Measurements from ENCODE around the gene SLC7A14.

DNA sequence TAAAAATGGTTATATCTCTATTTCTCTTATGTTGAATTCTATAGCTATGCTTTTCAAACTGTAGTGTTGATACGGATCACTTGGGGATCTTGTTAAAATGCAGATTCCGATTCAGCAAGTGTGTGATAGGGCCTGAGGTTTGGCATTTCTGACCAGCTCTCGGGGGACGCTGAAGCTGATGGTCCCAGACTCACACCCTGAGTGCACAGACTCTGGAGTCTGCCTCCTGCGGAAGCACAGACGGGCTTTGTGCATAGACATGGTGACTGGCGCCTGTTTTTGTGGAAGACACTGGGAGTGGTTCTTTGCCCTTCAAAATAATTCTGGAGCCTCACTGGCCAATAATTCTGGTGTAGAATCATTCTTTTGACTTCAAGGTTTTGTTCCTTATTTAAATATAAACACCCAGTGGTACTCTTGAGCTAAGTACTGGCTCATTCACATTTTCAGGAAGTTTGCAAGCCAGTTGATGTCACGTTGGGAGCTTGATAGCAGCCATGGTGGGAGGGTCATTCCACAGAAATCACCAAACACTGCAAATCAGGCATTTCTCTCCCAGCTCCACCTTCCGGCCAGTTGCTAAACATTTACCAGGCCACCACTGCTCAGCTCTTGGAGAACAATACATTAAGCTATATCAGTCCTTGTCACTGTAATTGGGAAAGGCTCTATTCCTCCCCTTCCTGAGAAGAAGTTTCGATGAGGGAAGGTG lies 148.0 kb downstream of the SLC7A14 start:
- TF ChIP-seq, protein P1, sequence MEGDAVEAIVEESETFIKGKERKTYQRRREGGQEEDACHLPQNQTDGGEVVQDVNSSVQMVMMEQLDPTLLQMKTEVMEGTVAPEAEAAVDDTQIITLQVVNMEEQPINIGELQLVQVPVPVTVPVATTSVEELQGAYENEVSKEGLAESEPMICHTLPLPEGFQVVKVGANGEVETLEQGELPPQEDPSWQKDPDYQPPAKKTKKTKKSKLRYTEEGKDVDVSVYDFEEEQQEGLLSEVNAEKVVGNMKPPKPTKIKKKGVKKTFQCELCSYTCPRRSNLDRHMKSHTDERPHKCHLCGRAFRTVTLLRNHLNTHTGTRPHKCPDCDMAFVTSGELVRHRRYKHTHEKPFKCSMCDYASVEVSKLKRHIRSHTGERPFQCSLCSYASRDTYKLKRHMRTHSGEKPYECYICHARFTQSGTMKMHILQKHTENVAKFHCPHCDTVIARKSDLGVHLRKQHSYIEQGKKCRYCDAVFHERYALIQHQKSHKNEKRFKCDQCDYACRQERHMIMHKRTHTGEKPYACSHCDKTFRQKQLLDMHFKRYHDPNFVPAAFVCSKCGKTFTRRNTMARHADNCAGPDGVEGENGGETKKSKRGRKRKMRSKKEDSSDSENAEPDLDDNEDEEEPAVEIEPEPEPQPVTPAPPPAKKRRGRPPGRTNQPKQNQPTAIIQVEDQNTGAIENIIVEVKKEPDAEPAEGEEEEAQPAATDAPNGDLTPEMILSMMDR (conservative IDR thresholded peaks at IDR 0.05; ENCODE audit: low read depth, low read length) = no peak
- TF ChIP-seq EZH2 (IDR thresholded peaks at IDR 0.05; ENCODE audit: borderline replicate concordance, low read depth, low read length, poor library complexity, severe bottlenecking) = no peak

Measured in A673 (cell line).